NOMO-1 (cell line): Measurements from ENCODE around the gene BICDL2.

ENCODE experiments used
- DNase-seq, 2 experiments: peaks; one replicate each; lab custom pipeline; 2025; ENCODE audit not compliant: unreplicated experiment in 2 of 2; lab: John Stamatoyannopoulos, UW

The BICDL2 gene

DNA sequence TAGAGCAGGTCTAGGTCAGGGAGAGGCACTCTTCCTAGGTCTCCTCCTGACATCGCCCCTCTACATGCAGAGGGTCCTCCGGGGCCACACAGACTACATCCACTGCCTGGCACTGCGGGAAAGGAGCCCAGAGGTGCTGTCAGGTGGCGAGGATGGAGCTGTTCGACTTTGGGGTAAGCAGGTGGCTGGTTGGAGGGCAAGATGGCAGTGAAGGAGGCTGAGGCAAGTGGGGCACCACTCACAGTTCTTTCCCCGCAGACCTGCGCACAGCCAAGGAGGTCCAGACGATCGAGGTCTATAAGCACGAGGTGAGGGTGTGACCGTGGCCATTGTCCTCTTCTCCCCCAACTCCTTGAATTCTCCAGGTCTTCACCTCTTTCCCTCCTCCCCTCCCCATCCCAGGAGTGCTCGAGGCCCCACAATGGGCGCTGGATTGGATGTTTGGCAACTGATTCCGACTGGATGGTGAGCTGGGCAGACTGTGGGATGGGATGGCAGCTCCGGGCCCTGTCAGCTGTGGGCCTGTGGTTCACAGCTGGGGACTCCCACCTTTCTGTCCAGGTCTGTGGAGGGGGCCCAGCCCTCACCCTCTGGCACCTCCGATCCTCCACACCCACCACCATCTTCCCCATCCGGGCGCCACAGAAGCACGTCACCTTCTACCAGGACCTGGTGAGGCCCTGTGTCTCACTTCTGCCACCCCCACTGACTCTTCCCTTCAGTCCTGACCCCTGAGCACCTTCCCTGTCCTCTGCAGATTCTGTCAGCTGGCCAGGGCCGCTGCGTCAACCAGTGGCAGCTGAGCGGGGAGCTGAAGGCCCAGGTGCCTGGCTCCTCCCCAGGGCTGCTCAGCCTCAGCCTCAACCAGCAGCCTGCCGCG is 9.9 kb downstream of the BICDL2 start:
- DNase-seq = no peak

DNA sequence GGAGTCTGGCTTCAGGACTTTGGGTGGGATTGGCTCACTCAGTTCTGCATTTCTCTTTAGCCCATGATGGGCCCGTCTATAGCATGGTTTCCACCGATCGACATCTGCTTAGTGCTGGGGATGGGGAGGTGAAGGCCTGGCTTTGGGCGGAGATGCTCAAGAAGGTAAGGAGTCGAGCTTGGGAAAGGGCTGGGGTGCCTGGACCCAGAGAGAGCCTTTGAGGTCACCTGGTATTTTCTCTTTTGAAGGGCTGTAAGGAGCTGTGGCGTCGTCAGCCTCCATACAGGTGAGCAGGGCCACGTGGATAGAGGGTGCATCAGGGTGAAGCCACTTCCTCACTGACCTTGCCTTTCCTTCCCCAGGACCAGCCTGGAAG is 10.8 kb downstream of the BICDL2 start:
- DNase-seq = no peak

DNA sequence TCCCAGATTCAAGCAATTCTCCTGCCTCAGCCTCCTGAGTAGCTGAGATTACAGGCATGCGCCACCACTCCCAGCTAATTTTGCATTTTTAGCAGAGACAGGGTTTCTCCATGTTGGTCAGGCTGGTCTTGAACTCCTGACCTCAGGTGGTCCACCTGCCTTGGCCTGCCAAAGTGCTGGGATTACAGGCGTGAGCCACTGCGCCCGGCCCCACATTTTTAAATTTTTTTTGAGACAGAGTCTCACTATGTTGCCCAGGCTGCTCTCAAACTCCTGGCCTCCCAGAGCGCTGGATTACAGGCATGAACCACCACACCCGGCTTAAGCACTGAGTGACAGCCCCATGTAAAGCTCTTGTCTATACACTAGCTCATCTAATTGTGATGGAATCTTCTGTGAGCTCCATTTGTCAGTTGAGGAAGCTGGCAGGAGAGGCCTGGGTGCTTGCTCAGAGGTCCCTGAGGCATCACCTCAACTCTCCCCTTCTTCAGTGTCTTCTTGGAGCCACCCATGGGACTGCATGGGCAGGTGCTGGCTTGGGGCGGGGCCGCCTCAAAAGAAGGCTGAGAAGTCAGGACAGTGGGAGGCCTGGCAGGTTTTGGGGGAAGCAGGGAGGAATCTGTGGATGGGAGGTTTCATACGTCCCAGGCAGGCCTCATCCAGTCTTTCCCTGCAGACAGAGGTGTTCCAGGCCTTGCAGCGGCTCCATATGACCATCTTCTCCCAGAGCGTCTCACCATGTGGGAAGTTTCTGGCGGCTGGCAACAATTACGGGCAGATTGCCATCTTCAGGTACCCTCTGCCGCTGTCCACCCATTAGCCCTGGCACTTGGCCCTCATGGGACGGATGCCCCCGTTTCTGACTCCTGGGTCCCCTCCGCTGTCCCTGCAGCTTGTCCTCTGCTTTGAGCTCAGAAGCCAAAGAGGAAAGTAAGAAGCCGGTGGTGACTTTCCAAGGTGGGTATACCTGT is 11.4 kb downstream of the BICDL2 start:
- DNase-seq = no peak

DNA sequence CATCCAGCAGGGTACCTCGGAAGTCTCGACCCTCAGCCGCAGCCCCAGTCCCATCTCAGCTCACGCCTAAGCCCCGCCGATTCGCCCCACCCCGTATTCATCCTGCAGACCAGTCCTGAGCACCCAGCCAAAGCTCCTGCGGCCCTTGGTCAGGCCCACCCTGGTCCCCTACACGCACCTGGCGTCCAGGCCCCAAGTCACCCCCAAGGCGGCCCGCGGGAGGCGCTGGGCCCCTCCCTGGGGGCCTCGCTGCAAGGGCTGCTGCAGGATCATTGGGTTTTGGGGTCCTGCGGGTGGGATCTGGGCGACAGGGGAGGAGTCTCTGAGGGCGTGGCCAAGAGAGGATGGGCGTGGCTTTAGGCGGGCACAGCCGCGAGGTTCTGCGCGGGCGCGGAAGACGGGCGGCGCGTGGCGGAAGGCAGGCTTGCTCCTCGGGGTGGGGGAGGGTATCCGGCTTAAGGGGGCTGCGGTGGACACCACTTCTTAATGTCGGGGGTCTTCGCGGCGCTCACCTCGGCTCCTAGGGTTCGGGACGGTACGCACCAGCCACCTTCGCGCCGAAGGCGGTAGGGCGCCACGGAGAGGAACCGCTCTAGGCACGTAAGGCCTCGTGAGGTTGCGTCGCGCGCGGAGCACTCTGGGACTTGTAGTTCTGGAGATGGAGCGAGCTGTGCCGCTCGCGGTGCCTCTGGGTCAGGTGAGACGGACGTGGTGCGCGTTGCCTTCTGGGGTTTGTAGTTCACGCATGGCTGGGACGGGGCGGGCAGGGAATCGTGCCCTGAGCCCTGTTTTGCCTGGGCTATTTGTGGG is 12.9 kb downstream of the BICDL2 start, which contains the start of the genes HCFC1R1 and THOC6:
Gene HCFC1R1, minus strand, starts transcription at position 274 of the 810 bp plus-strand sequence. Its CDS starts 1 bp downstream, at position 273.
Gene THOC6, plus strand, starts transcription at position 367 of the 810 bp plus-strand sequence. Its CDS starts 292 bp downstream, at position 659.
- DNase-seq = peak; percentile 95 to 97

DNA sequence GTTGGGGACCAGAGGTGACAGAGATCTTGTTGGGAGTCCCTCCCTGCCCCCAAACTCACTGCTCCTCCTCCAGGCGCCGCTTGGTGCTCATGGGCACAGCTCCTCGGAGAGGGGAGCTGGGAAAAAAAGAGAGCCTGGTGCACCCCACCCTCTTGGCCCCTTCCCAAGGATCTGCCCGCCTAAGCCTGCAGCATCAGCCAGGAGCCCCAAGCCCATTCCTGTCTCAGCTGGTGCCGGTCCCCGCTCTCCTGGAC is 13.4 kb downstream of the BICDL2 start:
- DNase-seq = no peak

DNA sequence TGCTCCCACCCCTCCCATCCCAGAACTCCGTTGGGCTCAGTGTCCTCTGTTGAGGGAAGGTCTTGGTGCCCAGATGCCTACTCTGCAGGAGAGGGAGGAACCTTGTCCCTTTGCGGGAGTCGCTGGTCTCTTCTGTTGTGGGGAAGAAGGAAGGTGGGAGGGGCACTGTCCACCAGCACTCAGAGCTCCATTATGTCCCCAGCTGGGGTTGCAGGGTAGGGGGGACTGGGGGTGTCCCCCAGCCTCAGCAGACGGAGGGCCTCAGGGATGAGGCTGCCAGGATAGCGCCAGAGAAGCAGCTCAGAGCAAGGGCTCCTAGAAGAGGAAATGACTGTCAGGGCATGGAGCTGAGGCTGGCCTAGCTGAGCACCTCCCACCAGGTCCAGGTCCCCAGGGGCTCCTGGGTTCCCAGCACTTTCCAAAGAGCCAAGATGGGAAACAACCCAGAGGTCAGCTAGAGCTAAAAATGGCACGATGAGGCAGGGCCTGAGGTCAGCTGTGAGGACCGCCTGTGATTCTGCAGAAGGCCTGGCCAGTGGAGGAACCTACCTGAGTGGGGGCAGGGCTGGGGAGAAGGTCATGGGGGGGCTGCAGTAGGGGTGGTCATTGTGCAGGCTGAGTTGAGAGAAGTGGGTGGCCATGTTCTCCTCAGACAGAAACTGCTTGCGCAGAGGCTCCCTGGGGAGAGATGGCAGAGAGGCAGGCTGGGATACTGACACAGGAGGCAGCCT is 13.9 kb downstream of the BICDL2 start:
- DNase-seq = no peak

DNA sequence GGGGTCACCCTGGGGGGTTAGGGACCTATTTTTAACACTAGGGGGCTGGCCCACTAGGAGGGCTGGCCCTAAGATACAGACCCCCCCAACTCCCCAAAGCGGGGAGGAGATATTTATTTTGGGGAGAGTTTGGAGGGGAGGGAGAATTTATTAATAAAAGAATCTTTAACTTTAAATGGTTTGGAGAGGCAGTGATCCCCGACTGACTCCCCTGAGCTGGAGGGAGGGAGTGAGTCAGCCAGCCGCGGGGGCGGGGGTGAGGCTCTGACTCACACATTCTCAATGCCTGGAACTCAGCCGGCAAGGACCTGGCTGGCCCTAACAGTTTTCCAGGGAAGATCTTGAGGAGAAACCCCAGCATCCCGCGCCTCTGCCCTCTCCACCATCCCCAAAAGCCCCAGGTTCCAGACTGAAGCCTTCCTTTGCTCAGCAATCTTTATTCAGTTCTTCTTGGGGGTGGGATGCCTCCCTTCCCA is 14.5 kb downstream of the BICDL2 start:
- peak; percentile 34 to 59 for DNase-seq

DNA sequence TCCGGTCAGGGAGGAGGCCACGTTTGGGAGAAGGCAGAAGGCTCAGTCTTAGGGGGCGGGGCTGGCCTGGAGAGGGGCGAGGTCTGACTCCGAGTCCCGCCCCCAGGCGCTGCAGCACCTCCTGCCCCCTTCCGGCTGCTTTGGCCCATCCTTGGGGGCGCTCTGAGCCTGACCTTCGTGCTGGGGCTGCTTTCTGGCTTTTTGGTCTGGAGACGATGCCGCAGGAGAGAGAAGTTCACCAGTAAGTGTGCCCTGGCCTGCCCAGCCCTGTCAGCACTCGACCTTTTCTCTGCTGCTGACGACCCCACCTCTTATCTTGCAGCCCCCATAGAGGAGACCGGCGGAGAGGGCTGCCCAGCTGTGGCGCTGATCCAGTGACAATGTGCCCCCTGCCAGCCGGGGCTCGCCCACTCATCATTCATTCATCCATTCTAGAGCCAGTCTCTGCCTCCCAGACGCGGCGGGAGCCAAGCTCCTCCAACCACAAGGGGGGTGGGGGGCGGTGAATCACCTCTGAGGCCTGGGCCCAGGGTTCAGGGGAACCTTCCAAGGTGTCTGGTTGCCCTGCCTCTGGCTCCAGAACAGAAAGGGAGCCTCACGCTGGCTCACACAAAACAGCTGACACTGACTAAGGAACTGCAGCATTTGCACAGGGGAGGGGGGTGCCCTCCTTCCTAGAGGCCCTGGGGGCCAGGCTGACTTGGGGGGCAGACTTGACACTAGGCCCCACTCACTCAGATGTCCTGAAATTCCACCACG is 15.1 kb downstream of the BICDL2 start:
- peak; percentile 74 to 91 for DNase-seq

DNA sequence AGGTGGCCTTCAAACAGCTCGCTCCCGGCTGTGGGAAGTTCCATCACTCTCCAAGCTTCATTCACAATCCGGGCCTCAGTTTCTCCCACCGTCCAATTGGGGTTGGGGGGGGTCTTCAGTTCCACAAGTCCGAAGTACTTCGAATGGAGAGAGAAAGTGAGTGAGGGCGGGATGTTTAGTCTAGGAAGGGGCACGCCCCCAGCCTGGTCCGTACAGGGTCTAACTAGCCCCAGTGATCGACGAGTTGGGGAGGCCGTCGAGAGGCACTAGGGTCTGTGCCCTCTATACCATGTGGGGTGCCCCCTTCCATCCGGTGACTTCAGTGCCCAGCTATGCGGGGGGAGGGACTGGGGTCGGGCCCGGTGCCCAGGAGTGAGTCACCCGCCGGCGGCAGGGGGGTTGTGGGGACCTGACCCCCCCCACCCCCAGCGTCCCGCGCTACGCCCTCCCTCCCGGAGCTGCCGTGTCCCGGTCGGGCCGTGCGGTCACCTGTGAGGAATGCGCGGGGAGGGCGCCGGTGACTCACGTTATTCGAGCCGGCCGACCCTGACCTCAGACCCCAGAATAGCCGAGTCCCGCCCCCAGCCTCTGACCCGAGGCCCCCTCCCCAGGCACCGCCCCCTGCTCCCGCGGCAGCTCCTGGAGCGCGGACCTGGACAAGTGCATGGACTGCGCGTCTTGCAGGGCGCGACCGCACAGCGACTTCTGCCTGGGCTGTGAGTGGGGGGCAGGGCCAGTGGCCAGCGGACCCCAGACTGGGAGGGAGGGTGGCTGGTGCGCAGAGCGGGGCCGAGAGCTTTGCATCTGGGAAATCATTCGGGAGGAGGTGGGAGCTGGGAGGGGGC is 15.9 kb downstream of the BICDL2 start:
- DNase-seq = peak in 1 of 2 experiments; percentile 37

DNA sequence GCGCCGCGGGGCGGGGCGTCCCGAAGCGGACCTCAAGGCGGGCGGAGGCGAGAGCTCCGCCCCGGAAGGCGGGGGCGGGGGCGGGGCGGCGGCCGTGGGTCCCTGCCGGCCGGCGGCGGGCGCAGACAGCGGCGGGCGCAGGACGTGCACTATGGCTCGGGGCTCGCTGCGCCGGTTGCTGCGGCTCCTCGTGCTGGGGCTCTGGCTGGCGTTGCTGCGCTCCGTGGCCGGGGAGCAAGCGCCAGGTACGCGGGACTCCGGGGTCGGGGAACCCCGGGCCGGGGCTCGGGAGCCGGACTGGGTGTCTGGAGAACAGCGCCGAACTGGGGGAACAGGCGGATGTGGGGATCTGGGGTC is 16.5 kb downstream of the BICDL2 start, which contains the start of gene TNFRSF12A:
Gene TNFRSF12A, plus strand, starts transcription at position 122 of the 357 bp plus-strand sequence. Its CDS starts 30 bp downstream, at position 152.
- DNase-seq = peak; percentile 66 to 87

DNA sequence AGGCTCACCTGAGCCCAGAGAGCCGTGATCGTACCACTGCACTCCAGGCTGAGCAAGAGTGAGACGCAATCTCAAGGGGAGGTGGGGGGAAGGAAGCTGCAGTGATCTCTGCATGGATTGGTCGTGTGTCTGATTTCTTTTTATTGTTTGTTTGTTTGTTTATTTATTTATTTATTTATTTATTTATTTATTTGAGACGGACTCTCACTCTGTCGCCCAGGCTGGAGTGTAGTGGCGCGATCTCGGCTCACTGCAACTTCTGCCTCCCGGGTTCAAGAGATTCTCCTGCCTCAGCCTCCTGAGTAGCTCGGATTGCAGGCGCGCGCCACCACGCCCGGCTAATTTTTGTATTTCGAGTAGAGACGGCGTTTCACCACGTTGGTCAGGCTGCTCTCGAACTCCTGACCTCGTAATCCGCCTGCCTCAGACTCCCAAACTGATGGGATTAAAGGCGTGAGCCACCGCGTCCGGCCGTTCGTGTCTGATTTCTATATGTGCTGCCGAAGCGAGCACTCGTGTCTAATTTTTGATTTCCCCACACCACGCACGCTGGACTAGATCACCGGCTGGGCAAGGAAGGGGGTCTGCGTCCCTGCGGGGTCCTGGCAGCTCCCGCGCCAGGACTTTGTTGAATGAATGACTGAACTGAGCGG is 17.0 kb downstream of the BICDL2 start:
- no peak for DNase-seq

DNA sequence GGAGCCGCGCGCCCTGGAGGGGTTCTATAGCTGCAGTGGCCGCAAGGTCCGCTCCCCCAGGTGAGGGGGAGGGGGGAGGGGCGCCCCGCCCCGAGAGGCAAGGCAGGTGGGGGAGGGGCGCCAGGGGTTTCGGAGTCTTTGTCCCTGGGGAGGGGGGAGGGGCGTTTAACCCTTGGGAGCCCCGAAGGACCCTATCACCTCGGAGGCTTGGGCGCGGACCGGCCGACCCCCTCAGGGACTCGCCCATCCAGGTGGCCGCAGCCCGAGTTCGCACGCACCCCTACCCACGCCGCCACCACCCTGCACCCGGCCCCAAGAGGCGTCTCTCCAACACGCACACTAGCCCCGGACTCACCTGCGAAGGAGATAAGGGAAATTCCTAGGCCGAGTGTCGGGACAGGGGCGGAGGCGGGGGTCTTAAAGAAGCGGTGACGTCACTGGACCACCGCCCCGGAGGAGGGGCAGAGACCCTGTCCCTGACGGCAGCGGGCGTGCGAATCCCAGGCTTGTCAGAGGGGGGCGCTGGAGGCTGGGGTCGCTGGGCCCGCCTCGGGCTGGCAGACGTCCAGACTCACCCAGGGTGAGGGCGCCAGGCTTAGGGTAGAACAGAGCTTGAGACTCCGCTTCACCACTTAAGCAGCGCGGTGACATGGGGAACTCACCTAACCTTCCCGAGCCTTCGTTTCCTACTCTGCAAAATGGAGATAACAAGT is 18.8 kb downstream of the BICDL2 start, which contains the start of gene CLDN6:
Gene CLDN6, minus strand, starts transcription at position 390 of the 713 bp plus-strand sequence. CDS start 2,162 bp downstream, outside the sequence.
- DNase-seq = no peak

DNA sequence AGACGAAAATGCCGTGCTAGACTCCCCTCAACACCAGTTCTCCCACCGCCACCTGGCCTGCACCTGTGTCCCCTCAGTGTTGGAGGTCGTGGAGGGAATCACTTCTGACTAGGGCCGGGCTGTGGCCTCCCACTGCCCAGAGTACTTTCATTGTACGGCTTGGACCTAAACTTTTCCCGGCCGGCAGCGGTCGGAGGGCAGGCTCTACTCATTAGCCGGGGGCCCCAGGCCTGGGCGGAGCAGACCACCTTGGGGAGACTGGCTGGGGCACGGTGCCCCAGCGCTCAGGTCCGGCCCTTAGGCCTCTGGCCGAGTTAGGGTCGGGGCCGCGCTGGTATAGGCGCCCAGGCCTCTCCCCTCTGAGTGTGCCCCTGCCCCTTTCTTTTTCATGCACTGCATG is 19.4 kb downstream of the BICDL2 start:
- DNase-seq = no peak

DNA sequence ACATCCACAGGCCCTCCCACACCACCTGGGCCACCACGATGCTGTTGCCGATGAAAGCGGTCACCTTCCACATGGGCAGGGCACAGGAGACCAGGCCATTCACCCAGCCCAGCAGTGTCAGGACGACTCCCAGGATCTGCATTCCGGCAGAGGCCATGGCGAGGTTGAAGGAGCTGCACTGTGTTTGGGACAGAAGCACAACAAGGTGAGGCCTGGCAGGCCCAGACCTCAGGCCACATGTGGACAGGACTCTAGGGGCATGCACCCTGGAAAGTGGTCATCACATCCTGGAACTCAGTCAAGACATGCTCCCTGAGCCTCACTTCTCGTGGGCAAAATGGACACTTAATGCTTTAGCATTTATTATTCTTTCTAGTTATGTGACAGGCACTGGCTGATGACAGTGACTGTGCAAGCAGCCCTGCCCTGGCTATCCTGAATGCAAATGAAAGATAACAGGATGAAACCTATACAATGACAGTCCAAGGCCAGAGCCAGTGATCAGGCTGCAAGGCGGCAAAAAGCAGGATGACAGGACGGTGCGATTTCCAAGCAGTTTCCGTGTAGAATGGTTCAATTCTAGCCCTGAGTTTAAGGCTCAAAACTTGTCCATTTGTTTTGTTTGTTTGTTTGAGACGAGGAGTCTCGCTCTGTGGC is 20.8 kb downstream of the BICDL2 start:
- no peak for DNase-seq

DNA sequence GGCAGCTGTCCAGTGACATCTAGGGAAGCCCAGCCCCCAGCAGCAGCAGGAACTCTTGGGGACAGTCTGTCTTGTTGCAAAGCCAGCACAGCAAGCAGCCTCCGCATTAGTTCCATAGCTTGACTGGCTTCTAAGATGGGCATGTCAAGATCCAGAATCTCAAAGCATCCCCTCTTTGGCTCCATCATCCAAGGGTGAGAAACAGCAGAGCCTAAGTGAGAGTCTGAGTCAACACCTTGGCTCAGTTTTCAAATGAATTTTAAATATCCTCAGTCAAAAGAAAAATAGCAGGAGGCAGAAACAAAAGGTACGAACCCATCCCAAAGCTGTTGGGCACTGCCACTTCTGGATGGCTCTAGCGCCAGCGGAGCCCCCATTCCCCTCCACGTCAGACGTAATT is 21.8 kb downstream of the BICDL2 start:
- no peak for DNase-seq

DNA sequence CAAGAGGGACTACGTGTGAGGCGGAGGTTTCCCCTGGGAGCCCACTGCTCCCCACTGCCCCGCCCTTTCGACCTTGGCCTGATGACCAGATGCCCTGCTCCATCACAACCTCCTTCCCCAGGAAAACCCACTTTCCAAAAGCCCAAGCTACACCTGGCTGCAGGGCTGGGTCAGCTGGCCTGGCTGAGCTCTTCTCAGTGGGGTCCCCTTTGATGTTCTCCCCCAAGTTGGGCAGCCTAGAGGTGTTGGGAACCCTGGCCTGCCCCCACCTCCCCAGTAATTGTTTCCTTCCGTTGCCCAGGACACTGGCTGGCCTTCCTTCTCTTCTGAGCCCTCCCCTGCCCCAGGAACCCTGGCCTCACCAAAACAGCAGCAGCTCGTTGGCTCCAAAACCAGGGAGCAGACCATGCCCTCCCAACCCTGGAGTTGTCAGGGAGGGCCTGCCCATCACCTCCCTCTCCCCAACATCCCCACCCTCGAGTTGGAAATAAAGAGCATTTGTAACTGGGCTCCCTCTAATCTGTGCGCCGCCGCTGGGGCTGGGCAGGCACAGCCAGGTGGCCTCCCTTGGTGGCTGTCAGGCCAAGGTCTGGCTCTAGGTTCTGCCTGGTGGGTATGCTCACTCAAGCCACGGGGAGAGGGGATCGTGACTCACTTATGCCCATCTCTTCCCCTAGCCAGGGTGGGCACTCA is 22.6 kb downstream of the BICDL2 start:
- no peak for DNase-seq
